LNCAP (cell line): Measurements from ENCODE around the gene NFIB.

Experiments used
- CTCF ChIP-seq: fragments of 450-650 bp; IDR thresholded peaks from 2 replicates; pipeline ENCODE4 v1.5.1; 2017; ENCODE audit warnings: mild to moderate bottlenecking

Gene NFIB

GRCh38 chr9:14207352-14207995 lies 106.5 kb downstream of the NFIB start:
- TF ChIP-seq CTCF: no peak

DNA sequence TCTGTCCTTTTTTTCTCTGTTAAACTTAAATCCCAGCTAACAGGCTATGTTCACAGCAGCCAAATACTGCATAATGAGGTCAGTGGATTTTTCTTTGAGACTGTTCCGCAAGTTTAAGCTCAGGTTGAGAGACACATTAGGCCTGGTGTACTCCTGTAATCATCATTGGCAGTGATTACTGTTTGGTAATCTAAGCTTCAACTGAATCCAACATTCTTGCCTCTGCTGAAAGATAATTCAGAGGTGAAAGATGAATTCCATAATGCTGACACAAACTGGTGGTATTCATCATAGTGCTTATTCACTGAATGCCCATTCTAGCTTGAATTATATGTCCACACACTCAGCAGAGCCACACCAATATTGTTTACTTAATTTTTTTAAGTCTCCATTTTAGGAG lies 108.5 kb downstream of the NFIB start:
- no peak for TF ChIP-seq CTCF

- no peak for TF ChIP-seq CTCF
Measured at GRCh38 chr9:14203356-14204056, 110.4 kb downstream of the NFIB start.

DNA sequence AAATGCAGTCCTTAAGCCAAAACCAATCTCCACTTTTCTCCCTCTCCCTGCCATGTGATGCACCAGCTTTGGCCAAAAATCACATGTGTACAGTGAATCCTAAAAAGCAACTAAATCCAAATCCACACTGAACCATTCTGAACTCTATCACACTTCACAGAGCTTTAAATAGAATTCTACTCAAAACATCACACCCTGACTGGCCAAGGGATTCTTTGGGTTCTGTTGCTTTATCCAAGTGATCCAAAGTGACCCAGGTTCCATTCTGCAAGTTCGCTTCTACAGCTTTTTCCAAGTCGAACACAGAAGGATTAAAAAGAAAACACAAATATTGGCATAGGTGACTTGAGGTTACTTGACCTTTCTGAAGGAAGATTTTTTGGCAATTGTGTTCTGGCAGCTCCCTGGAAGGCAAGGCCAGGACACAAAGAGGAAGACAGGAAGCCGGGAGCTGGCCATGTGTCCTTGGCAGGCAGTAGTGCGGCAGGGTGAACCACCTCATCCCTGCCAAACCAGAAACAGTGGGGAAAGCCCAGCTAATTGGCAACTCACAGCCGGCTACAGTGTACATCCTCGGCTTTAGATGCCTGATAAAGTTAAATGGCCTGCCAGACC lies 115.0 kb downstream of the NFIB start:
- no peak for TF ChIP-seq CTCF

DNA sequence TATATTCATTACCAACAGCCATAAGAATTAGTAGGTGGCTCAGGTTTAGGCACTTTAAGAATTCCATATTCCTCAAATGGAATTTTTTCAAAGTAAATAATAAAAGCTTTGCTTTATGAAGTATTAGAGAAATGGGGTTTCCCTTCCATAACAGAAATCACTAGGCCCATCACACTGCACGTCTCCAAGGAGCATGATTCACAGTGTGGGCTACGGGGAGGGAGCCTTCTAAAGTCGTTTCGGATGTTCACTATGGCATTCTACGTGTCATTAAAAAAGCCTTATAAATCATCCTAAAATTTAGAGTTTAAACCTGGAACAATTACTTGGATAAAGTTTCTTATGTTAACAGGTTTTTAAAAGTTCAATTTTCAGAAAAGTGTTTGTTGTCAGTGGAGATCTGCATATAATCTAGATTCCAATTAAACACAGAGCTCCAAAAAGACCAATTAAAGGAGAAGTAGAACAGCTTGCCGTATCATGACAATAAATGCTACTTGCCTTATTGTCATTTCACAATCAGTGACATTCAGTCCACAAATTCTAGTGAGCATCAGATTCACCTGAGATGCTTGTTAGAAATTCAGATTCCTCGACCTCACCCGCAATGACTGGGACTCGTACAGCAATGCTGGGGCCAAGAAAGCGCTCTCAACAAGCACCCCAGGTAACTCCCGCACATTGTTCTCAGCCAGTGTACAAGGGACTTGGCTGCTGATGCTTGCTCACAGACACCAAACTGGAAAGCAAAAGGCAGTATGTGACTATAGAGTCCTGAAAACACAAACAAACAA lies 115.7 kb downstream of the NFIB start:
- no peak for TF ChIP-seq CTCF

DNA sequence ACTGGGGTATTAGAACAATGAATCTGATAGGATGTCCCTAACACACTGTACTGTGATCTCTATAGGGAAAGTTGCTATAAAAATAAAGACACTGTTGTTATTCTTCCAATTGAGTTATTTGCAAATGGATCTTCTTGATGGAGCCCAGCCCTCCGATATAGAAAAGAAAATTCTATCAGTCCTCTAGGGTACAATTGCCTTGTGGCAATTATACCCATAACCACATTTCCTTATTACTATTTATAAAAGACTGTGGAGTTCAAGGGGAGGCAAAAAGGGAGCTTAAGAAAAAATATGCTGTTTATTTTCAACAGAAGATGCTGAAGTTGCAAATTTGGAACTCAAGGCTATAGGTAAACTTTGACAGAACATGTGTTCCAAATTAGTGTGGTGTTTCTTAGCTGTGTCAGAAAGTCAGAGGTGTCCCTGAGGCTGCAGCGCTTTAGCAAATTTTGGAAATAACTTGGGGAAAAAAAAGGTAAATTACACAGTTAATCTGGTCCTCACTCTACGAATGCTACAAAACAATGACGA lies 116.5 kb downstream of the NFIB start:
- TF ChIP-seq CTCF: no peak

- no peak for TF ChIP-seq CTCF
Measured at GRCh38 chr9:14193328-14193990, 120.5 kb downstream of the NFIB start.
